DOHH2 (cell line): ENCODE data around the gene PHRF1.

Experiments
- H3F3A ChIP-seq: fragments of 200-600 bp; sonication (generic), shearing (Covaris generic); 2 replicates; pipeline ENCODE4 v1.6.0; 2016; ENCODE audit warnings: antibody characterized with exemption, mild to moderate bottlenecking; ENCODE audit not compliant: control insufficient read depth, insufficient read depth
- H3K27ac ChIP-seq: fragments of 200-600 bp; sonication (generic); 2 replicates; pipeline ENCODE4 v1.5.1; 2014; ENCODE audit warnings: low read depth, mild to moderate bottlenecking, low read length, moderate library complexity
- H3K27me3 ChIP-seq: fragments of 200-600 bp; sonication (generic); 2 replicates; pipeline ENCODE4 v1.6.1; 2014; ENCODE audit warnings: mild to moderate bottlenecking, low read length, mixed read lengths; ENCODE audit not compliant: control insufficient read depth
- H3K36me3 ChIP-seq: fragments of 200-600 bp; sonication (generic); 2 replicates; pipeline ENCODE4 v1.6.1; 2014; ENCODE audit warnings: mild to moderate bottlenecking, low read length, moderate library complexity, mixed read lengths; ENCODE audit not compliant: control insufficient read depth
- H3K4me1 ChIP-seq: fragments of 200-600 bp; sonication (generic); 2 replicates; pipeline ENCODE4 v1.6.1; 2014; ENCODE audit warnings: mild to moderate bottlenecking, low read length, mixed read lengths; ENCODE audit not compliant: control insufficient read depth
- H3K4me2 ChIP-seq: fragments of 200-600 bp; sonication (generic); 2 replicates; pipeline ENCODE4 v1.6.0; 2014; ENCODE audit warnings: mild to moderate bottlenecking, low read length, moderate library complexity
- H3K4me3 ChIP-seq: fragments of 200-600 bp; sonication (generic); 2 replicates; pipeline ENCODE4 v1.5.1; 2014; ENCODE audit warnings: mild to moderate bottlenecking, low read length, mixed read lengths
- H3K79me2 ChIP-seq: fragments of 200-600 bp; sonication (generic); 2 replicates; pipeline ENCODE4 v1.6.1; 2014; ENCODE audit warnings: mild to moderate bottlenecking, low read length, mixed read lengths; ENCODE audit not compliant: control insufficient read depth
- H3K9me2 ChIP-seq: fragments of 200-600 bp; sonication (generic); replicated peaks from 2 replicates; pipeline ENCODE4 v1.6.1; 2014; ENCODE audit warnings: mild to moderate bottlenecking, low read length, mixed read lengths; ENCODE audit not compliant: control insufficient read depth
- H3K9me3 ChIP-seq: fragments of 200-600 bp; sonication (generic); 2 replicates; pipeline ENCODE4 v1.6.1; 2014; ENCODE audit warnings: antibody characterized with exemption, low read length, mixed read lengths; ENCODE audit not compliant: control insufficient read depth, insufficient read depth
- H4K20me1 ChIP-seq: fragments of 200-600 bp; sonication (generic); 2 replicates; pipeline ENCODE4 v1.6.0; 2014; ENCODE audit warnings: low read depth, mild to moderate bottlenecking, antibody characterized with exemption, low read length, moderate library complexity; ENCODE audit not compliant: control insufficient read depth, insufficient read depth
- CTCF ChIP-seq: fragments of 200-600 bp; sonication (generic); IDR thresholded peaks from one replicate; pipeline ENCODE4 v1.5.1; 2014; ENCODE audit warnings: antibody characterized with exemption, mild to moderate bottlenecking, low read depth, low read length; ENCODE audit not compliant: poor library complexity, severe bottlenecking
- EZH2phosphoT487 ChIP-seq: fragments of 200-600 bp; sonication (generic); IDR thresholded peaks from 2 replicates; pipeline ENCODE4 v1.6.1; 2017; ENCODE audit warnings: borderline replicate concordance, mild to moderate bottlenecking, antibody characterized with exemption, low read length, moderate library complexity, mixed read lengths

PHRF1 gene

GRCh38 chr11:623349-623869 lies 47.1 kb downstream of the PHRF1 start:
- H3K9me3 ChIP-seq = no peaks in the 10 kb centered on the region
- H3K4me3 ChIP-seq = no peak overlapping the region
- no peaks in the 10 kb centered on the region; the same call in 1 of the 2 replicates for H3K36me3 ChIP-seq
- H3K79me2 ChIP-seq = no peaks in the 10 kb centered on the region
- H3K4me1 ChIP-seq = peaks cover 3% of the 10 kb centered on the region; the same call in 1 of the 2 replicates
- H3K9me2 ChIP-seq = no peaks in the 10 kb centered on the region
- TF ChIP-seq EZH2phosphoT487 (no peak), CTCF (no peak)
- no peak overlapping the region for H3K4me2 ChIP-seq
- no peak overlapping the region for H3K27ac ChIP-seq
- H3K27me3 ChIP-seq = no peaks in the 10 kb centered on the region
- H3F3A ChIP-seq = no peaks in the 10 kb centered on the region
- no peaks in the 10 kb centered on the region for H4K20me1 ChIP-seq

GRCh38 chr11:623999-624704 lies 47.9 kb downstream of the PHRF1 start:
- H3K27ac ChIP-seq = no peak overlapping the region

GRCh38 chr11:624705-625635 lies 48.7 kb downstream of the PHRF1 start, which contains the start of gene CDHR5:
Gene CDHR5 (minus strand): TSS chr11:624955. CDS start chr11:624902, 53 bp downstream.
- Histone ChIP-seq H3K9me3 (no peaks in the 10 kb centered on the region), H3K27me3 (no peaks in the 10 kb centered on the region), H4K20me1 (no peaks in the 10 kb centered on the region), H3K4me1 (peaks cover 13% of the 10 kb centered on the region), H3K4me3 (no peak within 1 kb of the TSS), H3F3A (no peaks in the 10 kb centered on the region), H3K4me2 (no peak within 1 kb of the TSS), H3K79me2 (no peaks in the 10 kb centered on the region), H3K27ac (no peak within 1 kb of the TSS), H3K36me3 (no peaks in the 10 kb centered on the region), H3K9me2 (no peaks in the 10 kb centered on the region)
- TF ChIP-seq EZH2phosphoT487 (no peak), CTCF (no peak)

More at GRCh38 chr11:623999-624704, 47.9 kb downstream of the PHRF1 start:
- Histone ChIP-seq H3K27me3 (no peaks in the 10 kb centered on the region), H3F3A (no peaks in the 10 kb centered on the region), H3K4me1 (peaks cover 8% of the 10 kb centered on the region), H3K4me3 (no peak overlapping the region), H3K79me2 (no peaks in the 10 kb centered on the region), H3K36me3 (no peaks in the 10 kb centered on the region), H3K9me2 (no peaks in the 10 kb centered on the region), H4K20me1 (no peaks in the 10 kb centered on the region), H3K9me3 (no peaks in the 10 kb centered on the region), H3K4me2 (no peak overlapping the region)
- TF ChIP-seq EZH2phosphoT487 = no peak
- TF ChIP-seq CTCF = no peak
